NCI-H526 (cell line): ENCODE results near the gene USP10.
"Not testable (repeated sequence)": the region's sequence is repeated elsewhere in the genome, so short reads cannot be mapped to it uniquely, and the experiment has no call there.

Experiments used
- DNase-seq, 2 experiments: peaks; one replicate each; lab custom pipeline; 2025; lab: John Stamatoyannopoulos, UW

USP10 gene

DNA sequence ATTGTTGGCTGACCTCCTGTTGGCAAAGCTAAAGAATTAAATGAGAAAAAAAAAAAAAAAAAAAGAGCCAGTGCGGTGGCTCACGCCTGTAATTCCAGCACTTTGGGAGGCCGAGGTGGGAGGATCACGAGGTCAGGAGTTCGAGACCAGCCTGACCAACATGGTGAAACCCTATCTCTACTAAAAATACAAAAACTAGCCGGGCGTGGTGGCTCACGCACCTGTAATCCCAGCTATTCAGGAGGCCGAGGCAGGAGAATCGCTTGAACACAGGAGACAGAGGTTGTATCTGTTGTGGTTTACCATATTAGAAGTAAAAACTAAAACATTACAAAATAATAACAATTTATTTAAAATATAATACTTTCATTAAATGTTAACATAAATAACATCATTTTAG, 5.9 kb upstream of the USP10 start:
- DNase-seq: not testable (repeated sequence)

DNA sequence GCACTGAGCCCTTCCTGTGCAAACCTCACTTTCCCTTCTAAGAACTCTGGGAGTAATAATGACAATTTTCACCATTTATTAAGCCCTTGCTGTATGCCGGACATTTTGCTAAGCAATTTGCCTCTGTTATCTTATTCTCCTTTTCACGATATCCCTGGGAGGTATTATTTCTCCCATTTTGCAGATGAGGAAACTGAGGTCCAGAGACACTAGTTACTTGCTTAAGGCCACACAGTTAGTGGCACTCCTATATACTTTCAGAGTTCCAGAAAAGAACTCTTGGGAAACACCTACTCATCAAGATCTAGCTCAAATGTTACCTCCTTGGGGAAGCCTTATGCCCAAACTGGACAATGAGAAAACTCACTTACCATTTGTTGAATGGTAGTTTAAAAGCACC, 4.8 kb upstream of the USP10 start:
- DNase-seq: no peak

DNA sequence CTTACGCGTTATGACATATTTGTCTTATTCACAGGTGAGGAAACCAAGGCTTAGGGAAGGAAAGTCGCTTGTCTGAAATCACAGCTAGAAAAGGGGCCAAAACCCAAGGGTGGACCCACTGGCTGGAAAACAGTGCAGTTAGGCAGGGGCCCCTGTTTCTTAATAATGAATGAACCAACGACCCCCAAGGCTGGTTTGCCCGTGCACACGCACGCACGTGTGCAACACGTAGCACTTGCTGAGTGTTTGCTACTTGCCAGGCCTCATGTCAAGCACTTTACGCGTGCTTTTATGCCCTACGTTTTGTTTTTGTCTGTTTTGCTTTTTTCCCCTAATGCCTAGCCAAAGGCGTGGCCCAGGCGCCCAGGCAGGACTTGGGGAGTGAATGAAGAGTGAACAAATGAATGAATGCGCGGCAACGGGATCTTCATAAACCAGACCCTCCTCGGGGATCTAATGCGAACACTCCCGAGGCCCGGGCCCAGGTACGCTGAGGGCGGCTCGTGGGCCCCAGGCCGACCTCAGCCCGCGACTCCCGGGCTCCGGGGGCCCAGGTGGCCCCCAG, 571 bp upstream of the USP10 start:
- DNase-seq: no peak

DNA sequence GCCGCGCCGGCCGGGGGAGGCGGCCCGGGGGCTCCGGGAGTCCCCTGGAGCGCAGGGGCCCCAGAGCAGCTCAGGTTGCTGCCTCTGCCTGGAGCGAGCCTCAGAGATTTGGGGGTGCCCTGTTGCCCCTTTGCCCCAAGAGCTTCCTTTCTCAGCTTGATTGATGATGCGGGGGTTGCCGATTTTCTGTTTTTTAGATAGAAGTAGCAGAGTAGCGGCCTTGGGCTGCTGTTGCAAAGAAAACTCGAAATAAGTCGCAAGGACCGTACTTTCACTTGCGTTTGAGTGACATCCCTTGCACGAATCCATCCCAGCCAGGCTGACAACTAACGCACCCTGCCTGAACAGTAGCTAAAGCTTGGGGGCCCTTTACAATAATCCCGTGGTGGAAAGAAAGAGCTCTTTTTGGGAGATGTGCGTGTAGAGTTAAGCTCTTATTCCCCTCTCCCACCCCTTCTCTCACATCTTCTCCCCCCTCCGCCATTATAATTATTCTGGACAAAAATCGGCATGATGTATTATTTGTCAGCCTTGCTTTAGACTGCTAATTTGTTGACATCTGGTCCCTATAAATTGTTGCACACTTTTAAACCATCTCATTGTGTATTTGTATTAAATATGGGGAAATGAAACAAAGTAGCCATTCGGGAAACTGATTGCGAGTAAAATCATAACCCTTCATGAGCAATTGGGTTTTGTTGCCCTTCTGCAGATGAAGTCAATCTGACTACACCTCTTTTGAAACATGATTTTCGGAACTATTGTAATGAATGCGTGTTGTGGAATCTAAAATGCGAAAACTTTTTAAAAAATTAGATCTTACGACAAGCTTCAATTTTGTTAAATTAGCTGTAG, 873 bp downstream of the USP10 start:
- DNase-seq: peak in 1 of 2 experiments; percentile 8

DNA sequence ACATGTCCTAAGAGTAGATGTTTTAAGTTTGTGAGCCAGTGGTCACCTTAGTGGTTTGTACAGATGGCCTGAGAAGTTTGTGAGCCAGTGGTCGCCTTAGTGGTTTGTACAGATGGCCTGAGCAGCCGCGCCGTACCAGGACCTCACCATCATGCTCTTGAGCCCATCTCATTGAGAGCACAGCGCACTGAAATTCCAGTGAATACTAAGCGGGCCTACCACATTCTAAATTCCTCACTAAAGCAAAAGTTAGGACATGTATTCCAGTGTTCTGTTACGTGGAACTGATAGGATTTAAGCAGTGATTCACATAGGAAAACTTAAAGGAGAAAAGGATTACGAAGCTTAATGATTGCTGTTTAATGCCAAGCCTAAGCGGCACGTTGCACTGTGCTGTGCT, 3.9 kb downstream of the USP10 start:
- DNase-seq: no peak

DNA sequence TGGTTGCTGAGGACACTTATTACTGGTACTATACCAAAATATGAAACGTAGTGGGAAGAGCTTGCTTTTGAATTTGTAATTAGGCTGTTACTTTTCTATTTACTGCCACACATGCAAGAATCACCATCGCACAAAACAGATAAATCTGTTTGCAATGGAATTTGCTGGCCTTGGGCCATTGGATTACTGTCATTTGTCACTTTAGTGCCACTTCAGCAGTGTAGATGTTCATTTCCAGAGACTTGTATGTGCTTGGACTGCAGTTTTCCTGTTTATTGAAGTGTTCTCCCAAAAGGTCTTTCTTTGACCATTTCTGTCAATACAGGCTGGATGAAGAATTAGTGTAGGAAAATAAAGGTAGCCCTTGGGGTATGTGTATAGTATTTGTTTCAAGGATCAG, 4.5 kb downstream of the USP10 start:
- DNase-seq: no peak

DNA sequence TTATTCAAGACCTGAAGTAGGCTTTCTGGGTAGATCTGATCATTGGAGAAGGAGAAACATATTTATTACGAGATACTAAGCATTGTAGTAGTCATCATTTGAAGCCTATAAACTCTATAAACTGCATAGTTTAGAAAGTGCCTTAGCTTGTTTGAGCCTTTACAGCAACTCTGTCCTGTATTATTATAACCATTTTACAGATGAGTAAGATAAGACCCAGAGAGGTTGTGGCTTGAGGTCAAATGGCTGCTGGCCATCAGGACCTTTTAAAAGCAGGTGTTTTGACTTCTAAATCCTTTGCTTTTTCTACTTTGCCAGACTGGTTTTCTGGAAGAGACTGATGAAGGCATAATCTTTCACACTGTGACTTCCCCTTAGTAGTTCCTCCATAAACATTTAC, 7.1 kb downstream of the USP10 start:
- no peak for DNase-seq

DNA sequence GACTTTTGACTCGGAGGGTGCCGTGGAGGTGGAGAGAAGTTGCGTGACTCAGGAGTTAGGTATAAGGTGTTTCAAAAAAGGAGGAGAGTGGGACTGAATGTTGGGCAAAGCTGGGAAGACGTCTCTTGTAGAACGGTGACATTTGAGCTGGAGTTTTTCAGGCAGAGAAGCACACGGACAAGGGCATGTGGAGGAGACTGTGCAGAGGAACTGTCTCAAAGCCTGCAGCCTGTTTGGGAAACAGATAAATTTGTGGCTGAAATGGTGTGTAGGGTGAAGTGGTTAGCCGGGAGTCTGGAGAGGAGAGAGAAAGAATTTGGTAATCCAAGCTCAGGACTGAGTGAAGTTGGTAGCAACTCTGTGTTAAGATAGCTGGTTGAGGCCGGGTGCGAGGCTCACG, 9.8 kb downstream of the USP10 start:
- DNase-seq: no peak

DNA sequence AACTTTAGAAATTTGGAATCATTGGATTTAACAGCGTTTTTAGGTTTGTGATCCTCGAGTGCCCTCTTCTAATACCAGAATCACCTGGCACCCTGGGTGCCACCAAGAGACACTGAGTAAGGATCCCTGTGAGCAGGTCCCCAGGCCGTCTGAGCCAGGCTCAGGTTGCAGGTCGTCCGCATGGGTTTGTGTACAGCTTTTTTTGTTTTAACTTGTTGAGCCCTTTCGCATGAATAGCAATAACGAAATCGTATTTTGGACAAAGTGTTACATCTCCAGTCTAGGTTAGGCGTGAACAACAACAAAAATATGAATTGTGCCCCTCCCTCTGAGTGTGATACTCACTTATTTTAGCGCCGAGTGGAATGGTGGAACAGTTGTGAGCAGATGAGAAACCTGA, 10.9 kb downstream of the USP10 start:
- DNase-seq: no peak

DNA sequence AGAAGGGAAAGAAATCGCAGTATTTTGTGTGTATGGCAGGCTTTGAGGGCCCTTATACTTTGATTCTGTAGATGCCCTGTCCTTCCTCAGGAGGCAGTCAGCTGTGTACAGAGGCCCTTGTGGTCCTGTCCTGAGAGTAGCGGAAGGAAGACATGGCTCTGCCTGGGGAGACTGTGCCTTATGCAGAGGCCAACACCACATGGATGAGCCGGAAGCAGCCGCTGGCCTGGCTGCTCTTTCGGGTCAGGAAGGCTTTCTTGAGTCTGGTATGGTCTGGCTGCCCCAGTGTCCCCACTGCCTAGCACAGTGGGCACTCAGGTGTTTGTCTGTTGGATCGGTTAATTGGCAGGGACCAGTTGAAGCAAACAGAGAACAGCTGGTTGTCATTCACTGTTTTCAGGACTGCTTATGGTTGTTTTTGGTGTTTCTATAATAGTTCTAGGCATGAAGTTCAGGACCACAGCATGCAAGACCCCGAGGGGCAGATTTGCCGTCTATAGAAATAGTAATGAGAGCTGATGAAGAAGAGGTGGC, 12.4 kb downstream of the USP10 start:
- no peak for DNase-seq

DNA sequence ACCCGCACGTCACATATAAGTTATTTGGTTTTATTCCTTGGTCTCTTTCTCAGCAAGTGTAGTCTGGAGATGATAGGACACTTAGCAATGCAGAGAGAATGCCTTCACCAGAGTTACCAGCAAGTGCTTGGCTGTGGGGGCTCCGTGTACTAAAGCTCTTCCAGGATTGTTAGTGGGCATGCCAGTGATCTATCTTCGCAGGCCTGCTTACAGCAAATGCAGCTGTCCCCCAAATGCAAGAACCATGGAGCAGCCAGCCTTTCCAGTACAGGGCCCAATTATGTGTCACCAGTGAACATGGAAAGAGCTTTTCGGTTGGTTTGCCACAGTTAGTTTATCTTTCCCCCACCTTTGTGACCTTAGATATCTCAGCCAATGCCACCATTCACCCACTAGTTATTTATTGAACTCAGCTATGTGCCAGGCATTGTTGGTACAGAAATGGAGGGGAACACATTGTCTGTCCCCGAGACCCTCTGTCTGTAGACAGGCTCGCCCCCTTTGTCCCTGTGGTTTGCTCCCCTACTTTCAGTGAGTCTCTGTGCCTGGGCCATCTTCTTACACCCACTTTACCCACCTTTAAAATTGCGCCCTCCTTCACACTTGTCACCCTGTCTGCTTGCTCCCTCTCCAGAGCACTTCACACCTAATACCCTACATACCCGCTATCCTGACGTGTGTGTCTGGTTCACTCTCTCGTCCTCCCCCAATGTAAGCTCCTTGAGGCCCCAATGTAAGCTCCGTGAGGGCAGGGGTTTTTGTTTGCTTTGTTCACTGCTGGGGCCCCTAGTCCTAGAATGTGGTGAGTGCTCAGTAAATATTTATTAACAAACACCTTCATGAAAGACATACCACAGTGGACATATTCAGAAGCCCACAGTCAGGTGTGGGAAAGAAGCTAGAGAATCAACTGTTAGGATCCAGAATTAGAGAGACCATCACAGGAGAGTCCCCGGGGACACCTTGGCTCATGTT, 13.3 kb downstream of the USP10 start:
- DNase-seq: no peak

DNA sequence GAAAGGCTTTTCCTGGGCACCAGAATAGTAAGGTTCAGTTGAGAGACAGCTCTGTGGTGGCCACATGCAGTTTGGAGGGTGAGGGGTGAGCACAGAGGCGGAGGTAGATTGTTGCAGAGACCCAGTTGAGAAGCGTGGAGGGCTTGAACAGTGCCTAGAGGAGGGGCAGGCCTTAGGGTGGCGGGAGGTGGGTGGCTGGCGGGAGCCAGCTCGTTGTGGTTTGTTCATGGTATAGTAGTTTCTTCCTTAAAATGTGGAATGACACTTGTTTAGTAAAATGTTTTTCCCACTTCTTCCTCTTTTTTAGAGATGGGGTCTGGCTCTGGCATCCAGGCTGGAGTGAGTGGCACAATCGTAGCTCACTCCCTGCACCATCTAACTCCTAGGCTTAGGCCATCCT, 14.2 kb downstream of the USP10 start:
- no peak for DNase-seq

DNA sequence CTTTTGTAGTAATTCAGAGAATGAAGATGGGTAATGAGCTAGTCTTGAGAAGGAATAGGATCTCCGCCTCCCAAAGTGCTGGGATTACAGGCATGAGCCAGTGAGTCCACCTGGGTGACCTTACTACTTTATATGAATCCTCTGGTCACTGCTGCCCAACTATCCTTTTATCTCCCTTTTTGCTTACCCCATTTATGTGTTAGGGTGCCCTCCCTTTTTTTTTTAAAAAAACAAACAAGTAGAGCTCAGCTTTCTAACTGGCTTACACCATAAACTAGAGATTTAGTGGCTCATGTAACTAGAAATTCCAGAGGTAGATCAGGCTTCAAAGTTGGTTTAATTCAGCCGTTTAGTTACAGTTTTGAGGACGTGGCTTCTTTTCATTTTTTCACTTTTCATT, 15.6 kb downstream of the USP10 start:
- no peak for DNase-seq

DNA sequence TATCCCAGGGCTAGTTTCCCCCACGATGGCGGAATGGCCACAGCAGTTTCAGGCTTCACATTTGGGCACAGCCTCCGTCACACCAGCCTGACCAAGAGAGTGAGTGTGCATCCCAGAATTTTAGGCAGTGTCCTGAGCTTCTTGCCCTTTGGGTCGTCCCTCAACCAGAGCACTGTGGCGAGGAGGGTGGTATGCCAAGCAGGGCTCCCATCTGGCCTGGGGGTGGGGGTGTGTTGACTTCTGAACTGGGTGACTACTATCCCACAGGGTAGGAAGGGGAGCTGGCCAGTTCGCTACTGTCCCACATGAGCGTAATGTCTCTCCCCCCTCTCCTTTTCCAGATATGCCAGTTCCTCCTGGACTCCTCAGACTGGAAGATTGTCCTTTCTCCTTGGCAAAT, 16.1 kb downstream of the USP10 start:
- DNase-seq: no peak

DNA sequence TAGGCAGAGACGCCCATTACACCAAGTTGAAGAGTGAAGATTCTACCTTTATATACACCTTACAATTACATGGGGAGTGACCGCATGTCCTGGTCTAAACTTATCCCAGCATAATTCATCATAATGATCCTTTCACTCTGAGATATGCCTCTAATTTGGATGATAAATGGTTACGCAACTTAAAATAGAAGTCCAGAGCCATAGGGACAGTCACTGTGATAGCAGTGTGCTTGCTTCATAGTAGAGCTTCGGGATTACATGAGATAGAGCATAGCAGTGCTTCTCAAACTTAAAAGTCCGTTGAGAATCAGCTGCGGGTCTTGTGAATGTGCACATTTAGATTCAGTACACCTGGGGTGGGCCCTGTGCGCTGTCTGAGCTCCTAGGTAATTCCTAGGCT, 16.9 kb downstream of the USP10 start:
- no peak for DNase-seq

DNA sequence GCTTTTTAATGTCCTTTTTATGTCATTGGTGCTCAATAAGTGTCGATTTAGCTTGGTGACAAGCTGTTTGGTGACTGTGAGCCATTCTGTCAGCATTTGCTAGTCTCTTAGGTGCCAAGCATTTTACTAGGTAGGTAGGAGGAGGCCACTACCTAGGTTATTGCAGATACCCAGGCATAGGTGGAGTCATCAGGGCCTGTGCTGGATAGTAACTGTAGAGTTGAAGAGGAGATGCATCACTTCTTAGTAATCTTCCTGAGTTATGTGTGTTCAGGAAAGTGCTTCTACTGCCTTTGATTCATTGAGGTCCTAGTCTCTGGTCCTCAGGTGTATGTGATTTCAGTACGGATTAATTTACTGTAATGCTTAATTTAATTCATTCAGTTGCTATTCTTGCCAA, 17.7 kb downstream of the USP10 start:
- DNase-seq: no peak

DNA sequence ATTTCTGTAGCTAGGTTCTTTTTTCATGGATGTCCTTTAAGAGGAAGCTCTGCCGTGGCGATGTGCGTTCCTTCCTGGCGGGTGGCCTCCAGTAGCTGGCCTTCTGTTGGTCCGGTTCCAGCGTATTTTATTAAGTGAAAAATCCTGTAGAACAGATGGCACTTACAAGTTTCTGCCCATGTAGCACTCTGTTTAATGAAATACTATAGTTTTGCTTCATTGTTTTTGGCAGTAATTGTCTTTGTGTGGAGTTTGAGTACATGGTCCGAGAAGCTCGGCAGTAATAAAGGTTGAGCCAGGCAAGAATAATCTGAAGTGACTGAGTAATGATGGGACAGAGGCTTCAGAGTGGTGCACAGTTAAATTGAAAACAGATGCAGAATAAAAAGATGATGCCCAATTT, 20.4 kb downstream of the USP10 start:
- DNase-seq: no peak

DNA sequence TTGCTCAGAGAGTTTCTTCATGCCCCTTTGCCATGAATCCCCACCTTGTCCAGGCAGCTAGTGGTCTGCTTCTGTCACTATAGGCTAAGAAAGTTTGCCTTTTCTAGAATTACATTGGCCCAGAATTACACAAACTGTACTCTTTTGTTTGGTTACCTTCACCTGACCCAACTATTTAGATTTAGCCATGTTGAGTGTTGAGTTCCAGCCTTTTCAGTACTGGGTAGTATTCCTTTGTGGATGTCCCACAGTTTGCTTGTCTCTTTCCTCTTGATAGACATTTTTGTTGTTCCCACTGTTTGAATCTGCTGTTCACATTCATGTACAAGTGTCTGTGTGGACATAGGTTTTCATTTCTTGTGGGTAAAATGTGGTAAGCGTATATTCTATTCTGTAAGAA, 22.3 kb downstream of the USP10 start:
- no peak for DNase-seq

DNA sequence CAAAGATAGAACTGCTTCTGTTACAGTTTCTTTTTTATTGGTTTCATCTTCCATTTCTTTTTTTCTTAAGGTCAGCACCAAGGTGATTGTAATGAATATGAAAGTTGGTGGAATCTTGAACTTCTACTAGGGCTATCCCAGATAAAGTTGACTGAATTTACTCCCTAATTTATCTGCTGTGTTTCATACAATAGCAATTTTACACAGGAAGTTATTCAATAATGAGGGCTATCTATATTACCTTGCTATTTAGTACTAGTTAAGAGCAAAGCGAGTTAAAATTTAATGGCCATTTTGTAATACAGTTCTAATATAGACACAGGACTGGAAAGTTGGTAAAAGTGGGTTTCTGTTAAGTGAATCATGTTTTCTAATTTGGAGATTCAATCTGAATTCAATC, 24.1 kb downstream of the USP10 start:
- DNase-seq: no peak

DNA sequence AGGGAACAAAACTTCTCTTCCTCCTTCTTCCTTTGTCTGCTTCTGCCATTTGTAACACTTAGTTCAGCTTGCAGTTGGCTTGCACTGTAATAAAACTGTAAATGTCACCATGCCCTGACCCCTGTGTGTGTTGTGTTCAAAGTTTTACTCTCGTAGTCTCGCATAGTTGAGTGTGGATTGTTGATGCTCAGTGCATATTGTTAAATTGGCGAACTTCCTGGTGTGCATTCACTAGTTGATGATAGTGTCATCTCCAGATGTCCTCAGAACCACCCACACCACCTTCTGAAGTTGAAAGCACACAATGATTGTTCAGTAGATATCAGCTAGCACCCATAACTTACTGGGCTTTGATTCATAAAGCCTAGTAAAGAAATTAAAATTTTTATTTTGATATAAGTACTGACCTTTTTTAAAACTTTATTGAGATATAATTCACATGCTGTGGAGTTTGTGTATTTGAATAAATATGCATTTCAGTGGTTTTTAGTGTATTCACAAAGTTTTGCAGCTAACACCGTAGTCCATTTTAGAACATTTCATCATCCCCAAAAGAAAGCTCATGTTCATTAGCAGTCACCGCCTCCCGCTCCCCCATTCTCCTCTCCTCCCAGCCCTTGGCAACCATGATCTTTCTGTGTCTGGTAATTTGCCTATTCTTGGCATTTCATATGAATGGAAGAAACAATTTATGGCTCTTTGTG, 25.0 kb downstream of the USP10 start:
- DNase-seq: peak in 1 of 2 experiments; percentile 28

DNA sequence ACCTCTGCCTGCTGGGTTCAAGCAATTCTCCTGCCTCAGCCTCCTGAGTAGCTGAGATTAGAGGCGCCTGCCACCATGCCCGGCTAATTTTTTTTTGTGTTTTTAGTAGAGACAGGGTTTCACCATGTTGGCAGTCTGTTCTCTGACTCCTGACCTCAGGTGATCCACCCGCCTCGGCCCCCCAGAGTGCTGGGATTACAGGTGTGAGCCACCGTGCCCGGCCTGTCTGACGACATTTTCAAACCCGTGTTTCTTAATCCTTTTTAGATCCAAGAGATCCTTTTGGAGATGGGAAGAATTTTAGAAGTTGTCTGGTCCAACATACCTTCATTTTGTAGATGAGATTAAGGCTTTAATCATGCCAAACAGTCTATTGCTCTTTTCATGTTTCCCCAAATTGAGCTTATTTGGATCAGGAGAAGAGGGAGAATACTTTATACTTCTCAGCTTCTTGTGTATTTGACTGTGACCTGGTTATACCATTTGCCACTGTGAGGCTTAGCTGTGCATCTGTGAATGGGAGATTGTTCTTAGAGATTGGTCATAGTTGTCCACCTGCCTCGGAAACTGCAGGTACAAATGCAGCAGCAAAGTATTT, 25.8 kb downstream of the USP10 start:
- DNase-seq: no peak
